Thyroid gland (tissue), 4 donors: Measurements from ENCODE around the gene ANKRD6. TPM values are rescaled to one million over a fixed set of nuclear protein-coding genes. Genes with fewer than 3 reads are reported as not detected.

Experiments
- DNase-seq, 2 donors: peaks; one replicate each; pipeline ENCODE4 v3.0.0-alpha.2; 2019
- H3K27ac ChIP-seq, 3 donors: fragments of 200-600 bp; sonication (generic); 1 replicate in 2 of 3; 2 replicates in 1 of 3; pipeline ENCODE4 v1.5.1; 2016 to 2019; ENCODE audit warnings: mild to moderate bottlenecking in 1 of 3, moderate library complexity in 1 of 3
- H3K27me3 ChIP-seq: fragments of 200-600 bp; sonication (generic); one replicate; pipeline ENCODE4 v1.5.1; 2019
- H3K36me3 ChIP-seq, 2 donors: fragments of 200-600 bp; sonication (generic); one replicate each; pipeline ENCODE4 v1.5.1; 2016 to 2019
- H3K4me1 ChIP-seq, 2 donors: fragments of 200-600 bp; sonication (generic); one replicate each; pipeline ENCODE4 v1.5.1; 2017 to 2019
- H3K4me3 ChIP-seq, 3 donors: fragments of 200-600 bp; sonication (generic); replicated peaks in 1 of 3; 1 replicate in 2 of 3; 2 replicates in 1 of 3; pipeline ENCODE4 v1.5.1; 2016; ENCODE audit warnings: mild to moderate bottlenecking in 1 of 3
- H3K9me3 ChIP-seq: fragments of 200-600 bp; sonication (generic); one replicate; pipeline ENCODE4 v1.5.1; 2017
- CTCF ChIP-seq, 6 experiments: fragments of 200-600 bp in 3 of 6; fragments of 450-650 bp in 3 of 6; sonication (generic) in 3 of 6; IDR thresholded peaks; one replicate each; pipeline ENCODE4 v1.5.1; 2016 to 2019; ENCODE audit warnings: antibody characterized with exemption in 6 of 6, mild to moderate bottlenecking in 2 of 6, inconsistent platforms in 1 of 6, moderate library complexity in 1 of 6
- POLR2A ChIP-seq, 2 donors: fragments of 450-650 bp; IDR thresholded peaks; one replicate each; pipeline ENCODE4 v1.6.1; 2017; ENCODE audit warnings: antibody characterized with exemption in 2 of 2, mild to moderate bottlenecking in 2 of 2, moderate library complexity in 1 of 2
- WGBS, 2 donors: methylation state at CpG; one replicate each; pipeline ENCODE4 v1.1.5; 2017; 5-methylcytosine and 5-hydroxymethylcytosine counted together
- intact Hi-C: fragments of 100-400 bp; cut with DNase I; formaldehyde crosslinking; loops from one replicate; pipeline ENCODE4 v1.15.1; 2023
- total RNA-seq, 4 donors: library from RNA; depleted of rRNA; stranded (reverse); fragments of >200 nt; gene quantifications; one replicate each; pipeline ENCODE4 v1.2.3, GENCODE V29; 2016

ANKRD6 gene
- total RNA-seq, result 10 to 100 TPM; 18.2 to 50.6 (median 20.6) TPM

- intact Hi-C loops, result loop anchor here (5.0 kb wide), 1 partner anchor 179 kb away; no protein-coding TSS in a partner anchor
- H3K4me3 ChIP-seq, result peak within 1 kb of the TSS; percentile 33 to 91 (median 33)
- H3K27ac ChIP-seq, result peak within 1 kb of the TSS in 2 of 3 donors; percentile 47 to 75
- H3K27me3 ChIP-seq, result no peaks in the 10 kb centered on the region
- H3K36me3 ChIP-seq, result no peaks in the 10 kb centered on the region
- DNase-seq, result peak; percentile 82 to 83
- TF ChIP-seq CTCF (IDR thresholded peaks at IDR 0.05) (peak; percentile 50 to 99 (median 77)), POLR2A (IDR thresholded peaks at IDR 0.05) (peak in 1 of 2 donors; percentile 64)
- 0% methylated on average over 5 to 11 of the region's 38 CpGs for WGBS, 2 donors
- peaks cover 3 to 5% of the 10 kb centered on the region in 2 donors for H3K4me1 ChIP-seq
- no peaks in the 10 kb centered on the region for H3K9me3 ChIP-seq
Measured at GRCh38 chr6:89432875-89433251, at the start of gene ANKRD6. Gene ANKRD6 (plus strand): TSS chr6:89433152. CDS start chr6:89566977, 133,825 bp downstream.

GRCh38 chr6:89385156-89385667 lies 47.7 kb upstream of the ANKRD6 start:
- WGBS, 2 donors, result 44 to 56% methylated on average over 5 of the region's 5 CpGs
- Histone ChIP-seq H3K4me1 (peaks cover 11 to 18% of the 10 kb centered on the region in 2 donors), H3K36me3 (no peaks in the 10 kb centered on the region), H3K4me3 (no peak overlapping the region), H3K27me3 (no peaks in the 10 kb centered on the region), H3K9me3 (no peaks in the 10 kb centered on the region), H3K27ac (peak overlapping the region in 2 of 3 donors; percentile 37 to 64)
- no peak for TF ChIP-seq POLR2A (IDR thresholded peaks at IDR 0.05)
- no peak for TF ChIP-seq CTCF (IDR thresholded peaks at IDR 0.05)
- intact Hi-C loops, result no loop called here
- DNase-seq, result peak in 1 of 2 donors; percentile 13

- H3K9me3 ChIP-seq, result no peaks in the 10 kb centered on the region
- H3K27me3 ChIP-seq, result no peaks in the 10 kb centered on the region
- H3K36me3 ChIP-seq, result no peaks in the 10 kb centered on the region
- 47 to 52% methylated on average over 4 to 7 of the region's 7 CpGs for WGBS, 2 donors
- H3K4me3 ChIP-seq, result no peak overlapping the region
- intact Hi-C loops, result no loop called here
- peaks cover 11 to 18% of the 10 kb centered on the region in 2 donors for H3K4me1 ChIP-seq
- TF ChIP-seq POLR2A (IDR thresholded peaks at IDR 0.05) (no peak), CTCF (IDR thresholded peaks at IDR 0.05) (no peak)
- peak; percentile 57 to 60 for DNase-seq
- peak overlapping the region in 2 of 3 donors; percentile 32 to 64 for H3K27ac ChIP-seq
Measured at GRCh38 chr6:89385846-89386245, 47.1 kb upstream of the ANKRD6 start.

GRCh38 chr6:89386917-89387491 lies 45.9 kb upstream of the ANKRD6 start:
- H3K9me3 ChIP-seq, result no peaks in the 10 kb centered on the region
- no peaks in the 10 kb centered on the region for H3K36me3 ChIP-seq
- H3K27me3 ChIP-seq, result no peaks in the 10 kb centered on the region
- H3K4me1 ChIP-seq, result peaks cover 11 to 18% of the 10 kb centered on the region in 2 donors
- TF ChIP-seq POLR2A (IDR thresholded peaks at IDR 0.05) (no peak), CTCF (IDR thresholded peaks at IDR 0.05) (no peak)
- WGBS, 2 donors, result 95 to 96% methylated on average over 6 of the region's 6 CpGs
- intact Hi-C loops, result no loop called here
- H3K27ac ChIP-seq, result no peak overlapping the region
- DNase-seq, result no peak
- H3K4me3 ChIP-seq, result no peak overlapping the region

GRCh38 chr6:89387516-89388201 lies 45.3 kb upstream of the ANKRD6 start:
- intact Hi-C loops, result no loop called here
- TF ChIP-seq CTCF (IDR thresholded peaks at IDR 0.05), result no peak
- no peak for TF ChIP-seq POLR2A (IDR thresholded peaks at IDR 0.05)
- no peak overlapping the region for H3K4me3 ChIP-seq
- H3K36me3 ChIP-seq, result no peaks in the 10 kb centered on the region
- H3K9me3 ChIP-seq, result no peaks in the 10 kb centered on the region
- 91 to 96% methylated on average over 9 of the region's 9 CpGs for WGBS, 2 donors
- H3K27ac ChIP-seq, result no peak overlapping the region
- no peak for DNase-seq
- peaks cover 11 to 18% of the 10 kb centered on the region in 2 donors for H3K4me1 ChIP-seq
- no peaks in the 10 kb centered on the region for H3K27me3 ChIP-seq
